Measurements from ENCODE around the gene ZSCAN5A.
"Not testable (repeated sequence)": the region's sequence is repeated elsewhere in the genome, so short reads cannot be mapped to it uniquely, and the experiment has no call there.

The ZSCAN5A gene

DNA sequence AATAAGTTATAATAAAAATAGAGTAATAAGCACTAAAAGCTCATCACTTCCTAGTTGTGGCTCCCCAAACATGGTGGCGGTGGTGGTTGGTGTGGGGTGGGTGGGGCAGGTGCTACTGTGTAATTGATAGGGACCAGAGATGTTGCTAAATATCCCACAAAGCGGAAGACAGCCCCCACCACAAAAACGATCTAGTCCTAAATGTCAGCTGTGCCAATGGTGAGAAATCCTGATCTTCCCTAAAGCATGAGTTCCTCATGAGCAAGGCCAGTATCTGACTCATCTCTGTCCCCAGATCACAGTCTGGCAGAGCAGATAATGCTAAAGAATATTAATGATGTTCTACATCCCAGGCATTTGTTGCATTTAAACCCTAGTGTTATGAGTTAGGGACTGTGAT lies 44.0 kb downstream of the ZSCAN5A start:
- DNase-seq, result no peak

GRCh38 chr19:56269348-56269747 lies 45.3 kb downstream of the ZSCAN5A start:
- DNase-seq, result no peak

- DNase-seq, result no peak
Measured at GRCh38 chr19:56266051-56266450, 48.6 kb downstream of the ZSCAN5A start.

DNA sequence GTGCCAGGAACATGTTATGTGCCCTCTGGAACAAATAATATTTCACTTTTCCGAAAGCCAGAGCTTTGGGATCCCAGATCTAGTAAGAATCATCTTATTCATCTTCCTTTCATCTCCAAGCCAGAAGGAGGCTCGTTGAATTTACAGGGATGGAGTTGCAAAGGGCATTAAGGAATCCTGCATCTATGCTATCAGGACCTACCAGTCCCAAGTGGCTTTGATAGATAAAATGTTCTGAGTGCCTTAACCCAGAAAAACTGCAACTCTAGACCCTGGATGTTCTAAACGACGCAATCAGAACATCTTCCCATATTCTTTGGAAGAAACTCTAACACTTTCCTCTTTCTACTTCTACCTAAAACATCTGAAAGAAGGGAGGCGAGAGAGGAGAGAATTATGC lies 51.3 kb downstream of the ZSCAN5A start:
- DNase-seq, result no peak

DNA sequence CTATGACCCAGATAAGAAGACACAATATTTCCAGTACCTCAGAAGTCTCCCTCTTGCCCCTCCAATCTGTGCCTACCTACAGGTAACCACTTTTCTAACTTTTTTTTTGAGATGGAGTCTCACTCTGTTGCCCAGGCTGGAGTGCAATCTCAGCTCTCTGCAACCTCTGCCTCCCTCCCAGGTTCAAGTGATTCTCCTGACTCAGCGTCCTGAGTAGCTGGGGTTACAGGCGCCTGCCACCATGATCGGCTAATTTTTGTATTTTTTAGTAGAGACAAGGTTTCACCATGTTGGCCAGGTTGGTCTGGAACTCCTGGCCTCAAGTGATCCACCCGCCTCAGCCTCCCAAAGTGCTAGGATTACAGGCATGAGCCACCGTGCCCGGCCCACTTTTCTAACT lies 52.7 kb downstream of the ZSCAN5A start:
- DNase-seq, result not testable (repeated sequence)

DNA sequence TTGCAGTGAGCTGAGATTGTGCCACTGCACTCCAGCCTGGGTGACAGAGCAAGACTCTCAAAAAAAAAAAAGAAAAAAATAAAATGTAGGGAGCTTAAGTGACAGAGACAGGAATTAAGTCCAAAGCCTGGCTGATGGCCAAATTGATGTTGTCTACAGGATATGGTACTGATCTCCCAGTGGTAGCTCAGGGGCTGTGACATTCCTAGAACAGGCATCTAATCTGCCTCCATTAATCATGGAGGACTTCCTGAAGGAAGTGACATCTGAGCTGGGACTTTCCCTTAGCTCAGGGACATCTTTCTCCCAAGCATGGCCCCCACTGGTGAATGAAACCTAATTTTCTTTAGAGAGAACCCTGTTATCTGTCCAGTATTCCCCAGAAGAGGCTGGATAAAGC lies 53.5 kb downstream of the ZSCAN5A start:
- DNase-seq, result no peak

DNA sequence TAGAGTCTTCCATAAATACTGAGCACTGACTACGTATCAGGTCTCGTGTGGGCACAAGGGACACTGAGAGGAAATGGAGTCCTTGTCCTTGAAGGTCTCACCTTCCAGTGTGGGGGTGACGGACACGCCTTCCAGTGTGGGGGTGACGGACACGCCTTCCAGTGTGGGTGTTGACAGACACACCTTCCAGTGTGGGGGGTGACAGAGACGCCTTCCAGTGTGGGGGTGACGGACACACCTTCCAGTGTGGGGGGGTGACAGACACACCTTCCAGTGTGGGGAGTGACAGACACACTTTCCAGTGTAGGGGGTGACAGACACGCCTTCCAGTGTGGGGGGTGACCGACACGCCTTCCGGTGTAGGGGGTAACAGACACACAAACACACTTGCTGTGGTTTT lies 56.4 kb downstream of the ZSCAN5A start:
- no peak for DNase-seq

DNA sequence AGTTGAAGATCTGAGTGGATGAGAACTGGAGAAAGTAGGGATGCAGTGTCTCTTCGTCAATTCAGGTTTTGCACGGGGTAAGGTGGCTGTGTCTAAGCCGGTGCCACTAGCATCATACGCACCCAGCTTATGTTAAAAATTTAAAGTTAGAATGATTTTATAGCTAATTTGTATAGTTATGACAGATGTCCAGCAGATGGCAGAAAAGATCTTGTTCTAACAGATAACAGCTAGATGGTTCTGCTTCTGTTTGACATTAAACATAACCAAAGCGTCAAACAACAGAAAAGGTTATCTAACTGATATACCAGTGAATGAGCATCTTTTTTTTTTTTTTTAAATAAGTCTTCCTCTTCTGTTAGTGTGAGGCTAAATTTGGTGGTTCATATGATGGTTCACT lies 60.9 kb downstream of the ZSCAN5A start:
- DNase-seq, result peak; percentile 41

DNA sequence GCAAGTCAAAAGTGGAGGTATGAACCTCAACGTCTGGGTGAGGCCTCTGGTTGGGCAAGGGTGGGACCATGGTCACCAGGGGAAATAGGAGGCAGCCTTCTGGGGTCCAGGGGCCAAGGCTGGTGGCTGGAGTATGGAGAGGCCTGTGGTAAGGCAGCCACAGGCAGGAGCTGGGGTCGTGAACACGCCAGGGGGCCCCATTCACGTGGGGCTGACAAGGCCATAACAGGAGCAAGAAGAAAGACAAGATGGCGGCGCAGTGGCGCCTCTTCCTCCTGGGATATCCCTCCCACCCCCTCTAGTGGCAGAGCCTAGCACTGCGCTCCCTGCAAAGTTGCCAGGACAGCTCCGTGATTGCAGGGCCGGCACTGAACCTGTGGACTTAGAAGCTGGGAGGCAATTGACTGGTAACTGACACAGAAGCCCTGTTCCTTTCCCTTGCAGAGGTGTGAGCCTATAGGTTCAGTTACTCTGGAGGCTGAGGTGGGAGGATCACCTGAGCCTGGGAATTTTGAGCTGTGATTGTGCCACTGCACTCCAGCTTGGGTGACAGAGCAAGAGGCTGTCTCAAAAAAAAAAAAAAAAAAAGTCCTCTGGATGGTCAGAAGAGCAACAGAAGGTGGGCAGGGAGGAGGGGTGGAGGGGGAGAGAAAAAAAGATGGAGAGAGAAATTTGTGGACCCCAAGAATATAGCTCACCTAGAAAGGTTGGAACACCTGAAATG lies 61.8 kb downstream of the ZSCAN5A start:
- DNase-seq, result peak; percentile 7

DNA sequence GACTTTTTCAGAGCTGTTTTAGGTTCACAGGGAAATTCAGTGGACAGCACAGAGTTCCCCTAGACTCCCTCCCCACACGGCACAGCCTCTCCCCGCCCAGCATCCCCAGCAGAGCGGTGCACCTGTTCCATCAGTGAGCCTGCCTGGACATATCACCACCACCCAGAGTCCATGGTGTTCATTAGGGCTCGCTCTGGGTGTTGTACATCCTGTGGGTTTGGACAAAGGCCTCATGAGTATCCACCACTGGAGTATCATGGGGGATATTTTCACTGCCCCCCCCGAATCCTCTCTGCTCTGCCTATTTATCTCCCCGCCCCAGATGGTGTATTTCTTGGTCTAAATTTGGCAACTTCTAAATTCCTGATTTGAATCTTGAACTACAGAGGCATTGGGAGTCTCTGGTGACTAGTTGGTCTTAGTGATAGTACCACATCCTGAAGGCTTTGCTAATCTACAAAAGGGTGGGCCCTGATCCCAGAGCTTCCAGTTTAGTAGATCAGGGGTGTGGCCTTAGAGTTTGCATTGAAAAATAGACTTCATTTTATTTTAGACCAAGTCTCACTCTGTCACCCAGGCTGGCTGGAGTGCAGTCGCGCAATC lies 65.8 kb downstream of the ZSCAN5A start:
- not testable (repeated sequence) for DNase-seq

GRCh38 chr19:56245764-56246163 lies 68.9 kb downstream of the ZSCAN5A start:
- DNase-seq, result not testable (repeated sequence)

DNA sequence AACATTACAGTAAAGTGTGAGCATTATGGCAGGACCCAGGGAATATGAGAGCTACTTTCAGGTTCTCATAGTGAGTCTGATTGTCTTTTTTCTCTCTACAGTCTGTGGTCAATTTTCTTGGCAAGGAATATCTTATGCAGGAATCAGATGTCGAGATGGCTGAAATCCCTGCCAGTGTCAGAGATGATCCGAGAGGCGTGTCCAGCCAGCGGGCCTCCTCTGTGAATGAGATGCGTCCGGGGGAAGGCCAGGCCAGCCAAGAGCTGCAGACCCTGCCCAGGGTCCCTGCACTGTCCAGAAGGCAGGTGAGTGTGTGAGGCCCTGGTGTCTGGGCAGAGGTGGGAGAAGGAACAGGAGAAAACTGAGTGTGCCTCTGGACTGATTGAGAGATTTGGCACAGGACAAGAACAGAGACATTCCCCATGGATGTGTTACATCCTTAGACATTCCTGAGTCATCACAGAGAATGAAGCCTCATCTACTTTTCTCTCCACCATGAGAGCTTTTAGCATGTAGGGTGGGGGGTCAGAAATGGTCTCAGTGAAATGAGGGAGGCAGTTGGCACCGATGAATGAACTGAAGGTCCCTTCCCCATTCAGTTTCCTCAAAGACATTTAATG lies 69.4 kb downstream of the ZSCAN5A start:
- DNase-seq, result no peak

DNA sequence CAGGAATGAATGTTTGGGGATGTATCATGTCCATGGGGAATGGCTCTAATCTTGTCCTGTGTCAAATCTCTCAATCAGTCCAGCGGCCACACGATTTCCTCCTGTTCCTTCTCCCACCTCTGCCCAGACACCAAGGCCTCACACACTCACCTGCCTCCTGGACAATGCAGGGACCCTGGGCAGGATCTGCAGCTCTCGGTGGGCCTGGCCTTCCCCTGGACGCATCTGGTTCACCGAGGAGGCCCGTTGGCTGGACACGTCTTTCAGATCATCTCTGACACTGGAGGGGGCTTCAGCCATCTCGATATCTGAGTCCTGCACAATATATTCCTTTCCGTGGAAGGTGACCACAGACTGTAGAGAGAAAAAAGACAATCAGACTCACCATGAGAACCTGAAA lies 91.2 kb downstream of the ZSCAN5A start:
- DNase-seq, result no peak

GRCh38 chr19:56222901-56223300 lies 91.7 kb downstream of the ZSCAN5A start:
- DNase-seq, result no peak

- no peak for DNase-seq
Measured at GRCh38 chr19:56221851-56222250, 92.8 kb downstream of the ZSCAN5A start.

DNA sequence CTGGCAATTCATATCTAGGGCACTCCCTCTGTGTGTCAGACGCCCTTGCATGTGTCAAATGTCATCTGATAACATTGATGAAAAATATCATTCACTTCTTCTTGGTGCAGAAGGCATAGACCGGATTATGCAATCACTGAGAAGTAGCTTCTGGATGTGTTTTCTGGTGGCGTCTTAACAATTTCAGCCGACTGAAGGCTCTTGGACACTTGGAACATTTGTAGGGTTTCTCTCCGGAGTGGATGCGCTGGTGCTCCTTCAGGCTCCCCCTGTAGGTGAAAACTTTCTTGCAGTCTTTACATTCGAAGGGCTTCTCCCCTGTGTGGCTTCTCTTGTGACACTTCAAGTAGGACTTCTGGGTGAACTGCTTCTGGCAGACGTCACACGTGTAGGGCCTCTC lies 93.2 kb downstream of the ZSCAN5A start:
- DNase-seq, result not testable (repeated sequence)

- DNase-seq, result no peak
Measured at GRCh38 chr19:56218961-56219360, 95.7 kb downstream of the ZSCAN5A start.

DNA sequence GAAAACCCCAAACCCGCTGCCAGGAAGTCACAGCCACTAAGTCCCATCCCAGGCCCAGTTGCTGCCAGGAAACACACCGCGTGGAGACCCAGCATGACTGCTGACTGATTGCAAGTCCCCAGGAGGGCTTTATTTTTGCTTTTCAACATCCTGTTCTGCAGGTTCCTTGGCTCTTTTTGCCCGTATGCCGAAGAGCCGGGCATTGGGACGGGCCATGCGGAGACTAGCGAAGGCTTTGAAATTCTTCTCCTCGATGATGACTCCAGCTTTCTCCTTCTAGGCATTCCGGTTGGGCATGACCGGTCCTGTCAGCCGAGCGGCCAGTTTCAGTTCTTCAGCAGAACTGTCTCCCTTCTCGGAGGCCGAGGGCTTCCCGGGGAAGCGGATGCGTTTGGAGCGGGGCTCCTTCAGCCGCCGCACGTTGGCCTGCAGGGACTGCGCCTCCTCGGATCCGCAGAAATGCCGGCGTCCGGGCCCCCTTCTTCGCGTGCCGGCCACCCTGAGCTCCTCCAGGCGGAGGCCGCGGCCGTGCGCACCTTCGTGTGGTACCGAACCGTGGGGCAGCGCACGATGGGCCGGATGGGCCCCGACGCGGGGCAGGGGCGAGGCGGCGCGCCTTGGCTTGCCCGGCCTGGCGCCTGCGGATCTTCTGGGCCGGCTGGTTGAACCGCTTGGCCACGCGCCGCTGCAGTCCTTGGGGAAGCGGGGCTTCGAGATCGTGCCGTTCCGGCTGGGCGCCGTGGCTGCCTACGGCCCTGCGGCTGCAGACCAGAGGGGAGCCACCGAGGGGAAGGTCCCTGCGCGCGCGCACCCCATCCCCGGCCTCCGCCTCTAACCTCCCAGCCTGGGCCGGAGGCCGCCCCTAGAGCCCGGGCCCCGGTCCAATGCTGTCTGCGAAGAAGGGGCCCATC lies 97.3 kb downstream of the ZSCAN5A start:
- DNase-seq, result no peak

DNA sequence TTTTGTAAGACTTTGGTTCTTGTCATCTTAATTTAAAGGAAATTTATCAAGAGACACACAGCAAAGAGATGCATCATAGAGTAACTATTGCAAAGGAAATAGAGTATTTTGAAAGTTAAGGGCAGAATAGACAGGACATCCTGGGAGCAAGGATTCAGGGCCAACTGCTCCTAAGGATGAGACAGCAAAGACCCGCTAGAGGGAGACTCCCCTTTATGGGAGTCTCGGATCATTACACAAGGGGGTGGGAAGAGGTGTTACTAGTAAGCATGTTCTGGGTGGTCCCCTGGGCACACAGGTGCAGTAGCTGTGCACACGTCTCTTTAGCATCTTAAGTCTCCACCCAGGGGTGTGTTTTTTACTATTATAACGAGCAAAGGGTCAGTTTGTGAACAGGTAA lies 102.9 kb downstream of the ZSCAN5A start:
- no peak for DNase-seq

DNA sequence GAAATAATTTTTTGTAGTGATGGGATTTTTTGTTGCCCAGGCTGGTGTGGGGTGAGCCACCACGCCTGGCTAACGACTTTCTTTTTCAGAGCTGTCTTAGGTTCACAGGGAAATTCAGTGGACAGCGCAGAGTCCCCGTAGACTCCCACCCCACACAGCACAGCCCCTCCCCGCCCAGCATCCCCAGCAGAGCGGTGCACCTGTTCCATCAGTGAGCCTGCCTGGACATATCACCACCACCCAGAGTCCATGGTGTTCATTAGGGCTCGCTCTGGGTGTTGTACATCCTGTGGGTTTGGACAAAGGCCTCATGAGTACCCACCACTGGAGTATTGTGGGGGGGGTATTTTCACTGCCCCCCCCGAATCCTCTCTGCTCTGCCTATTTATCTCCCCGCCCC lies 104.6 kb downstream of the ZSCAN5A start:
- DNase-seq, result not testable (repeated sequence)

- no peak for DNase-seq
Measured at GRCh38 chr19:56209091-56209490, 105.5 kb downstream of the ZSCAN5A start.

DNA sequence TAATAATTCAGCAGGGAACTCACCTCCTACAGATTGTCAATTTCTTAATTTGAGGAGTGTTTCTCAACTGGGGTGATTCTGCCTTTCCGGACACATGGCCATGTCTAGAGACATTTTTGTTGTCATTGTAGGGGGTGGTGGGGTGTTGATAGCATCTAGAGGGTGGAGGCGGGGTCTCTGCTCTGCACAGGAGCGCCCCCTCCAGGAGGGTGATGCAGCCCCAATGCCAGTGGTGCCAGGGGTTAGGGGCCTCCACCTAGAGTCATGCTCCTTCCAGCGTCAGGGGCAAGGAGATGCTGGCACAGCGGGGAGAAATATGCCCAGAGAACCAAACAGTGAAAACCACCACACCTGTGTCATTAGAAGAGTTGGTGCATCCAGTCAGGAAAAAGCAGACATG lies 107.1 kb downstream of the ZSCAN5A start:
- DNase-seq, result not testable (repeated sequence)

- DNase-seq, result no peak
Measured at GRCh38 chr19:56201973-56202372, 112.7 kb downstream of the ZSCAN5A start, which contains the start of gene ZSCAN5C. ZSCAN5C (plus strand) TSS chr19:56202273; CDS start chr19:56205914, 3,641 bp downstream.
